HEK293T (cell line): ENCODE data around the gene APOBEC3F.

ENCODE experiments used
- FOXM1 ChIP-seq: fragments of 450-650 bp; IDR thresholded peaks from 2 replicates; pipeline ENCODE4 v1.6.1; 2017; ENCODE audit warnings: mild to moderate bottlenecking, borderline replicate concordance
- HDGF ChIP-seq: fragments of 450-650 bp; IDR thresholded peaks from 2 replicates; pipeline ENCODE4 v1.6.1; 2017; ENCODE audit warnings: antibody characterized with exemption, borderline replicate concordance
- TARDBP ChIP-seq: fragments of 450-650 bp; IDR thresholded peaks from 2 replicates; pipeline ENCODE4 v1.6.1; 2016

GRCh38 chr22:39028281-39028680 is 12.4 kb upstream of the APOBEC3F start:
- TF ChIP-seq TARDBP, result no peak
- no peak for TF ChIP-seq HDGF
- TF ChIP-seq FOXM1, result no peak
